GM23338 (cell line): ENCODE results near the gene CRISP1. TPM values are rescaled to one million over a fixed set of nuclear protein-coding genes. Genes with fewer than 3 reads are reported as not detected.

Experiments
- ATAC-seq: fragments of 200-7000 bp; cut with Tn5 transposase; 3 replicates; pipeline ENCODE4 v1.9.1; 2020
- DNase-seq: peaks from one replicate; pipeline ENCODE4 v3.0.0-alpha.2; 2015; ENCODE audit warnings: low spot score
- H2AFZ ChIP-seq: fragments of 200-600 bp; sonication (generic); 2 replicates; pipeline ENCODE4 v1.8.0; 2016; ENCODE audit warnings: antibody characterized with exemption, mild to moderate bottlenecking, moderate library complexity
- H3F3A ChIP-seq: fragments of 200-600 bp; sonication (generic); replicated peaks from 2 replicates; pipeline ENCODE4 v1.8.0; 2017; ENCODE audit warnings: antibody characterized with exemption, mixed run types, low read depth
- H3K27ac ChIP-seq: fragments of 200-600 bp; sonication (generic); 2 replicates; pipeline ENCODE4 v1.6.1; 2016; ENCODE audit warnings: low read depth
- H3K27me3 ChIP-seq: fragments of 200-600 bp; sonication (generic); 2 replicates; pipeline ENCODE4 v1.8.0; 2016; ENCODE audit warnings: mild to moderate bottlenecking, mixed run types, moderate library complexity; ENCODE audit not compliant: insufficient read depth
- H3K36me3 ChIP-seq: fragments of 200-600 bp; sonication (generic); 2 replicates; pipeline ENCODE4 v1.8.0; 2016; ENCODE audit warnings: mild to moderate bottlenecking; ENCODE audit not compliant: insufficient read depth
- H3K4me1 ChIP-seq: fragments of 200-600 bp; sonication (generic); 2 replicates; pipeline ENCODE4 v1.8.0; 2016; ENCODE audit warnings: mild to moderate bottlenecking, moderate library complexity; ENCODE audit not compliant: insufficient read depth
- H3K4me2 ChIP-seq: fragments of 200-600 bp; sonication (generic); 2 replicates; pipeline ENCODE4 v1.7.1; 2017; ENCODE audit warnings: mixed run types
- H3K4me3 ChIP-seq: fragments of 200-600 bp; sonication (generic); 2 replicates; pipeline ENCODE4 v1.6.1; 2016; ENCODE audit warnings: mixed run types
- H3K79me2 ChIP-seq: fragments of 200-600 bp; sonication (generic); replicated peaks from 2 replicates; pipeline ENCODE4 v1.8.0; 2017; ENCODE audit warnings: mild to moderate bottlenecking; ENCODE audit not compliant: insufficient read depth
- H3K9me2 ChIP-seq: fragments of 200-600 bp; sonication (generic); 2 replicates; pipeline ENCODE4 v1.8.0; 2017; ENCODE audit not compliant: insufficient read depth
- H4K20me1 ChIP-seq: fragments of 200-600 bp; sonication (generic); replicated peaks from 2 replicates; pipeline ENCODE4 v1.8.0; 2017; ENCODE audit warnings: mild to moderate bottlenecking; ENCODE audit not compliant: insufficient read depth
- H3K27ac Mint-ChIP-seq: 2 replicates; pipeline ENCODE4 v1.8.0; 2020; ENCODE audit warnings: inconsistent platforms, mild to moderate bottlenecking, moderate library complexity, mixed read lengths
- H3K27me3 Mint-ChIP-seq: 3 replicates; pipeline ENCODE4 v1.8.0; 2022; ENCODE audit warnings: low read depth, mild to moderate bottlenecking, moderate library complexity, mixed read lengths, inconsistent platforms; ENCODE audit not compliant: insufficient read depth, poor library complexity
- H3K36me3 Mint-ChIP-seq: 3 replicates; pipeline ENCODE4 v1.8.0; 2021; ENCODE audit warnings: low read depth, mild to moderate bottlenecking, inconsistent platforms, moderate library complexity, mixed read lengths
- H3K4me1 Mint-ChIP-seq: 3 replicates; pipeline ENCODE4 v1.8.0; 2020; ENCODE audit warnings: mild to moderate bottlenecking, inconsistent platforms, mixed read lengths
- H3K4me3 Mint-ChIP-seq: 3 replicates; pipeline ENCODE4 v1.8.0; 2021; ENCODE audit warnings: moderate library complexity, mild to moderate bottlenecking, inconsistent platforms, mixed read lengths
- H3K9me3 Mint-ChIP-seq: 3 replicates; pipeline ENCODE4 v1.8.0; 2020; ENCODE audit warnings: moderate library complexity, mild to moderate bottlenecking, inconsistent platforms, mixed read lengths
- CREB1 ChIP-seq: fragments of 250-450 bp; sonication (Bioruptor Pico); IDR thresholded peaks from 2 replicates; pipeline ENCODE4 v1.5.0; 2020; ENCODE audit warnings: low read depth, mild to moderate bottlenecking, moderate library complexity
- CTCF ChIP-seq, 2 experiments: fragments of 200-600 bp in 1 of 2; sonication (generic) in 1 of 2; conservative IDR thresholded peaks; 2 replicates each; pipeline versions ENCODE4 v1.5.1 to v1.6.1; 2016 to 2017; ENCODE audit warnings: antibody characterized with exemption in 2 of 2, low read depth in 2 of 2, mild to moderate bottlenecking in 2 of 2, moderate library complexity in 1 of 2
- ETS1 ChIP-seq: IDR thresholded peaks from 2 replicates; pipeline ENCODE4 v1.6.1; 2016; ENCODE audit warnings: antibody characterized with exemption
- EZH2 ChIP-seq: fragments of 200-600 bp; sonication (generic); IDR thresholded peaks from one replicate; pipeline ENCODE4 v1.8.0; 2017; ENCODE audit warnings: antibody characterized with exemption, mild to moderate bottlenecking, low read depth; ENCODE audit not compliant: unreplicated experiment
- EZH2phosphoT487 ChIP-seq: fragments of 200-600 bp; sonication (generic); IDR thresholded peaks from one replicate; pipeline ENCODE4 v1.8.1; 2018; ENCODE audit warnings: antibody characterized with exemption; ENCODE audit not compliant: unreplicated experiment
- JUNB ChIP-seq: IDR thresholded peaks from one replicate; pipeline ENCODE4 v1.6.1; 2016; ENCODE audit warnings: antibody characterized with exemption; ENCODE audit not compliant: unreplicated experiment
- NANOG ChIP-seq: IDR thresholded peaks from 2 replicates; pipeline ENCODE4 v1.6.1; 2016; ENCODE audit warnings: antibody characterized with exemption, borderline replicate concordance
- POLR2AphosphoS5 ChIP-seq: IDR thresholded peaks from 2 replicates; pipeline ENCODE4 v1.6.1; 2016; ENCODE audit warnings: antibody characterized with exemption, low read depth
- REST ChIP-seq: IDR thresholded peaks from one replicate; pipeline ENCODE4 v1.6.1; 2018; ENCODE audit warnings: antibody characterized with exemption; ENCODE audit not compliant: unreplicated experiment
- STAT1 ChIP-seq: IDR thresholded peaks from one replicate; pipeline ENCODE4 v1.6.1; 2016; ENCODE audit warnings: antibody characterized with exemption; ENCODE audit not compliant: unreplicated experiment
- ZNF114 ChIP-seq: fragments of 250-450 bp; sonication (Bioruptor Pico); IDR thresholded peaks from 2 replicates; pipeline ENCODE4 v1.5.0; 2020; ENCODE audit warnings: mild to moderate bottlenecking, moderate library complexity
- ZNF331 ChIP-seq: fragments of 250-450 bp; sonication (Bioruptor Pico); IDR thresholded peaks from 2 replicates; pipeline ENCODE4 v1.5.0; 2020; ENCODE audit warnings: low read depth, mild to moderate bottlenecking, moderate library complexity
- ZNF462 ChIP-seq: fragments of 250-450 bp; sonication (Bioruptor Pico); IDR thresholded peaks from 2 replicates; pipeline ENCODE4 v1.5.0; 2020; ENCODE audit warnings: mild to moderate bottlenecking, moderate library complexity
- polyA plus RNA-seq: library from polyadenylated mRNA; unstranded; fragments of >200 nt; fragmentation: Nextera tagmentation; extraction: Ambion mirVana; gene quantifications from 2 replicates; pipeline ENCODE4 v1.2.1, GENCODE V29; 2016
- total RNA-seq: library from RNA; depleted of rRNA; stranded (reverse); fragments of >200 nt; shearing (Covaris generic); gene quantifications from 2 replicates; pipeline ENCODE4 v1.2.3, GENCODE V29; 2014

Gene CRISP1
- total and polyA plus RNA-seq, 2 experiments from 2014 or later, result not detected

GRCh38 chr6:49856282-49856681 is 10.1 kb downstream of the CRISP1 start:
- no peak for DNase-seq
- Histone ChIP-seq H3K4me1 (no peaks in the 10 kb centered on the region), H3K9me2 (no peaks in the 10 kb centered on the region), H3K27me3 (no peaks in the 10 kb centered on the region), H4K20me1 (no peaks in the 10 kb centered on the region), H3F3A (no peaks in the 10 kb centered on the region), H3K4me2 (no peak overlapping the region), H3K36me3 (no peaks in the 10 kb centered on the region), H3K27ac (no peak overlapping the region), H3K4me3 (no peak overlapping the region), H2AFZ (no peak overlapping the region), H3K79me2 (no peaks in the 10 kb centered on the region)
- Mint-ChIP-seq H3K27ac (no peak overlapping the region), H3K9me3 (no peaks in the 10 kb centered on the region; the same call in 2 of the 3 replicates), H3K4me3 (no peak overlapping the region), H3K27me3 (no peaks in the 10 kb centered on the region), H3K4me1 (no peaks in the 10 kb centered on the region), H3K36me3 (no peaks in the 10 kb centered on the region; the same call in 2 of the 3 replicates)
- TF ChIP-seq REST (no peak), EZH2 (no peak), STAT1 (no peak), ZNF462 (CRISPR knock-in tag) (no peak), NANOG (no peak), ZNF114 (no peak), CREB1 (no peak), POLR2AphosphoS5 (no peak), CTCF (conservative IDR thresholded peaks at IDR 0.05; ENCODE audit: low read depth in 2 of 2) (no peak), ETS1 (no peak), EZH2phosphoT487 (no peak), JUNB (no peak), ZNF331 (CRISPR knock-in tag) (no peak)
- ATAC-seq, result no peak
